ENCODE results near the gene CX3CR1. TPM values are rescaled to one million over a fixed set of nuclear protein-coding genes. Genes with fewer than 3 reads are reported as not detected.

The CX3CR1 gene
- total and polyA plus RNA-seq, 7 donors: 0.03 to 1.9 (median 0.55) TPM

DNA sequence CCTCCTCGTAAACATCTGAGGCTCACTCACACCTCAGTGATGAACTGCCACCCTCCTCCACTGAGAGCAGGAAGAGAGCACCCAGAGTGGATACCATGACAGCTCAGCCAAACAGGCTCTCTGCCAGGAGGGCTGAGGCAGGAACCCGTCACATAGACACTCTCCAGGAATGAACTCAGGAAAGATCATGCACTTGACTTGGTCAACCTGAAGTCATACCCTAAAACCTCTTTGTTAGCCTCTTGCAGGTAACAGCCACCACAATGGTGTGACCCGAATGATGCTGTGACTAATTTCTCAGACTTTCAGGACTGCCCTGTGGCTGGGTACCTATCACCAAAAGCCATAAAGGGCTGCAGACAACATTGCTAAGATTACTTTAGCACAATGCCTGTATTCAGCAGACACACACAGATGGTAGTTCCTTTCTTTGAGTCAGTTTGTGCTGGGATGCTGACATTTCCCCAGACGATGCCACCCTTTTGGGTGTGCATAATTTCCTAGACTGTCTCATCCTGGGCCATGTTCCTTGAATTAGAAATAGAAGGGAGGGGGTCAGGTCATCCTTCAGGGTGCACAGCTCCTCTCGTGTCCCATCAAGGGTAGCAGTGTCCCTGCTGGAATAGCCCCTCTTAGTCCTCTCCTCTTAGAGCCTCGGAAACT is 30.3 kb downstream of the CX3CR1 start:
- peak in 1 of 2 donors; percentile 45 for DNase-seq
- Histone ChIP-seq H3K9me3 (no peaks in the 10 kb centered on the region), H3K4me1 (peaks cover 24% of the 10 kb centered on the region), H3K27me3 (ENCODE audit: insufficient read depth in 3 of 3, low read length in 2 of 3) (no peaks in the 10 kb centered on the region), H3K4me3 (no peak overlapping the region), H3K27ac (no peak overlapping the region), H3K36me3 (ENCODE audit: insufficient read depth in 1 of 2, low read depth in 1 of 2) (no peaks in the 10 kb centered on the region)
- 56 to 68% (median 58%) methylated on average over 6 of the region's 6 CpGs for WGBS, 3 donors
- no peak for TF ChIP-seq CTCF (IDR thresholded peaks at IDR 0.05)
- peak; percentile 44 to 83 (median 58) for ATAC-seq
- intact Hi-C loops (cut with DNase I): no loop called here

GRCh38 chr3:39241561-39241960 is 38.3 kb downstream of the CX3CR1 start:
- H3K4me1 ChIP-seq: no peaks in the 10 kb centered on the region
- no peak for TF ChIP-seq CTCF (IDR thresholded peaks at IDR 0.05)
- H3K36me3 ChIP-seq (ENCODE audit: insufficient read depth in 1 of 2, low read depth in 1 of 2): no peaks in the 10 kb centered on the region
- intact Hi-C loops (cut with DNase I): no loop called here
- H3K27me3 ChIP-seq (ENCODE audit: insufficient read depth in 3 of 3, low read length in 2 of 3): no peaks in the 10 kb centered on the region
- DNase-seq (no peak), ATAC-seq (no peak)
- H3K4me3 ChIP-seq: no peak overlapping the region
- no peaks in the 10 kb centered on the region for H3K9me3 ChIP-seq
- H3K27ac ChIP-seq: no peak overlapping the region

- no peaks in the 10 kb centered on the region for H3K27me3 ChIP-seq (ENCODE audit: insufficient read depth in 3 of 3, low read length in 2 of 3)
- intact Hi-C loops (cut with DNase I): no loop called here
- H3K27ac ChIP-seq: no peak overlapping the region
- H3K4me3 ChIP-seq: no peak overlapping the region
- TF ChIP-seq CTCF (IDR thresholded peaks at IDR 0.05): no peak
- peak in 2 of 4 donors; percentile 42 to 54 for ATAC-seq
- WGBS, 3 donors: 53 to 73% (median 62%) methylated on average over 6 of the region's 6 CpGs
- H3K36me3 ChIP-seq (ENCODE audit: insufficient read depth in 1 of 2, low read depth in 1 of 2): no peaks in the 10 kb centered on the region
- no peak for DNase-seq
- H3K9me3 ChIP-seq: no peaks in the 10 kb centered on the region
- H3K4me1 ChIP-seq: no peaks in the 10 kb centered on the region
Measured at GRCh38 chr3:39237027-39237426, 42.8 kb downstream of the CX3CR1 start.

DNA sequence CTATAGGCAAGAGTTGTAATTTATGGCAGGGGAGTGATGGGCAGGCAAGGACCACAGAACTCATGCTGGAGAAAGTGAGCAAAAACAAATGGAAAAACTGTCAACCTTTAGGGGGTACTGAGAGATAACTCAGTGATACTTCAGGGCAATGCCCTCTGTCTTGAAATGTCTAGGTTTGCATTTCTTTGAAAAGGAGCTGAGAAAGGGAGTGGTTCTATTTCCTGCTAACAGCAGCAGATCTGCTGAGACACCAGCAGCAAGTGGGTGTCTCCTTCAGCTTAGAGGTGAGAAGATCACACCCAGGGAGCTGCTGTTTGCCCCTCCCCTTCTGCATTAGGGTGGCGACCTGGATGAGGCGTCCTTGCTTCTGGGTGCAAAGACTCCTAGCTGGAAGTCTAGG is 45.2 kb downstream of the CX3CR1 start:
- 50 to 59% (median 58%) methylated on average over 2 of the region's 2 CpGs for WGBS, 3 donors
- no peak for DNase-seq
- intact Hi-C loops (cut with DNase I): no loop called here

More for the DNA sequence above, 45.2 kb downstream of the CX3CR1 start:
- Histone ChIP-seq H3K4me3 (no peak overlapping the region), H3K27ac (no peak overlapping the region), H3K36me3 (ENCODE audit: insufficient read depth in 1 of 2, low read depth in 1 of 2) (no peaks in the 10 kb centered on the region), H3K27me3 (ENCODE audit: insufficient read depth in 3 of 3, low read length in 2 of 3) (no peaks in the 10 kb centered on the region), H3K4me1 (no peaks in the 10 kb centered on the region), H3K9me3 (peaks cover 4% of the 10 kb centered on the region)
- no peak for ATAC-seq
- no peak for TF ChIP-seq CTCF (IDR thresholded peaks at IDR 0.05)
